Nucleus accumbens (tissue), 56 donors: ENCODE results near the gene SMG7.

ENCODE experiments used
- DNase-seq, 56 donors: peaks; one replicate each; lab custom pipeline; 2025; lab: John Stamatoyannopoulos, UW

Gene SMG7

DNA sequence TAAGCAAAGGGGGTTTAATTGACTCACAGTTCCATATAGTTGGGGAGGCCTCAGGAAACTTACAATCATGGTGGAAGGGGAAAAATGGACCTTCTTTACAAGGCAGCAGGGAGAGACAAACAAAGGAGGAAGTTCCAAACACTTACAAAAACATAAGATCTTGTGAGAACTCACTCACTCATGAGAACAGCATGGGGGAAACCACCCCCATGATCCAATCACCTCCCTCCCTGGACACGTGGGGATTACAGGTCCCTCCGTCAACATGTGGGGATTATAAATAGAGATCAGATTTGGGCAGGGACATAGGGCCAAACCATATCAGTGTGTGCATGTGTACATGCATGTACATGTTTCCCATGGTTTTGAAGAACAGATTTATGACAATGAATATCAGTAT, 5.5 kb upstream of the SMG7 start:
- DNase-seq = no peak

DNA sequence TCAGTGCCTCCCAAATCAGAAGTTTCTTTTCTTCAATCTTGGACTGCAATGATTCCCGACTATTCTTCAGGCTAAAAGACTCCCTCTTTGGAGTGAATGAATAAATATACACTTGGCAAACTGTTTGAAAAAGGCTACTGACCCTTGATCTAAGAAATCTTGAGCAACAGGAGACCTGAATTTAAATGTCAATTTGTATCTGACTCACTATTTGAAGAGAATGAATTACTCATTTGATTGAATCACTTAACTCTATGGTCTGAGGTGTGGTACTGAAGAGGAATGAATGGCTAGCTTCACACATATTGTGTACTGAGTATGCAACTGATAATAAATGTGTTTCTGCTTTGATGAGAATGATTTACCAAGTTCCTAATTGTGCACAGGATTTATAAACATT, 4.6 kb upstream of the SMG7 start:
- no peak for DNase-seq

DNA sequence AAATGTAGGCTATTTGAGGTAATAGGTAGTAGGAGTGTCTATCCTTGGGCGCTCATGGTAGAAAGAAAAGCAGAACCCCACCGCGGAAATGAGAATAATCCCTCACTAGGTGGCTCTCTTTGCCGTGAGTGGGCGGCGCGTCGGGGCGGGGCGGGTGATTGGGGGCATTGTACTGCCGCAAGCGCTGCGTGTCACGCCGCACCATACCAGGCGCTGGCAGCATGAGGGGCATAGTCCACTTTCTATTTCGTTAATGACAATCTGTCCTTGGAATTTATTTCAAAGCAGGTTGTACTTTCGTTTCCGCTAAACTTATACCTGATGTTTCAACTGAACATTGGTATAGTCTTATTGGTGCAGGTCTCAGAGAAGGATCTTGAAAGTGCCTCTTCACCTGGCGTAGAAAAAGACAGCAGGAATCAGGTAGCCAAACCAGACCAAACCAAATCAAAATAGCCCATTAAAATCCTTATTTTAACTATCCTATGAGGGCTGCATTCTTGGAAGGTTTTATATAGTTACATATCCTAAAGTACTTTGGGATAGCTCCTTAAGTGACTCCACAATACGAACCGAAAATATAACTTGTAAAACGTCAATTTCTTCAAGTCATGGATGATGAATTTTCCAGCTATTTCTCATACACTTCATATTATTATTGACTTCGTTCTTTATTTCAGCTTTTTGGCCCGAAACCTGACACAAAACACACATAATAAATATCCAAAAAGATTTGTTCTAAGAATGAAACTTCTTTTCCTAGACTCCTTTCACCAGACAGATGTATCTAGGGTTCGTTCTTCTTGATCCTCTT, 1.9 kb upstream of the SMG7 start:
- DNase-seq = peak in 55 of 56 donors; percentile 10 to 89 (median 70)

DNA sequence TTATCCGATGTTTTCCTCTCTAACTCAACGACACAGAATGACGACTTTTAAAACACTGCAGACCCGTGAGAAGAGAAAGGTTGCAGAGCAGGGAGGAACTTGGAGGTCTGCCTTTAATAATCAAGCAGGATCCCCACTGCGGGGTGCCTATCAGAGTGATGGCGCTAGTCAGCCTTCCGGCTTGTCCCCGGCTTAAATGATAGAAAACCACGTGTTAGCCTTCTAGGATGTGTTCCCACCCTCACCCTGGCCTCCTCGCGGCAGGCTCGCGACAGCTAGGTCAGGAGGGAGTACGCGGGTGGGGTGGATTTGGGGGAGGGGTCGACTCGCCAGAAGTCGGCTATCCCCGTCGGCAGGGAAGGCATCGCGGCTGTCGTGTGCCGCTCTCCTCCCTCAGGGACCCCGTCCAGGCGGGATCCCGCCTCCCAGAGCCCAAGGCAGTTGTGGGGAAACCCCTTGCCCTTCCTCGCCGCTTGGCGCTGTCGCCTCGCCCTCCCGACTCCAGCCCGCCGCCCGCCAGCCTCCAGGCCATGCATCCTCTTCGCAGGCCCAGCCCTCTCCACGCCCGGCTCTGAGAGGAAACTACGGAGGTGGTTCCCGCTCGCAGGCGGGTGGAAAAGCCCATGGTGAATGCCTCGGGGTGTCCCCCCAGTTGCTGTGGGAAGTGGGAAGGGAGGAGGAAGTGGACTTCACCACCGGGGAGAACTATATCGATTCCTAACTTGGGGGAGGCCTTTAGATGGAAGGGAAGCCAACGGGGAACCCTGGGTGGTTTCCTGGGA, 1.1 kb upstream of the SMG7 start:
- DNase-seq = peak in 54 of 56 donors; percentile 33 to 94 (median 82)

DNA sequence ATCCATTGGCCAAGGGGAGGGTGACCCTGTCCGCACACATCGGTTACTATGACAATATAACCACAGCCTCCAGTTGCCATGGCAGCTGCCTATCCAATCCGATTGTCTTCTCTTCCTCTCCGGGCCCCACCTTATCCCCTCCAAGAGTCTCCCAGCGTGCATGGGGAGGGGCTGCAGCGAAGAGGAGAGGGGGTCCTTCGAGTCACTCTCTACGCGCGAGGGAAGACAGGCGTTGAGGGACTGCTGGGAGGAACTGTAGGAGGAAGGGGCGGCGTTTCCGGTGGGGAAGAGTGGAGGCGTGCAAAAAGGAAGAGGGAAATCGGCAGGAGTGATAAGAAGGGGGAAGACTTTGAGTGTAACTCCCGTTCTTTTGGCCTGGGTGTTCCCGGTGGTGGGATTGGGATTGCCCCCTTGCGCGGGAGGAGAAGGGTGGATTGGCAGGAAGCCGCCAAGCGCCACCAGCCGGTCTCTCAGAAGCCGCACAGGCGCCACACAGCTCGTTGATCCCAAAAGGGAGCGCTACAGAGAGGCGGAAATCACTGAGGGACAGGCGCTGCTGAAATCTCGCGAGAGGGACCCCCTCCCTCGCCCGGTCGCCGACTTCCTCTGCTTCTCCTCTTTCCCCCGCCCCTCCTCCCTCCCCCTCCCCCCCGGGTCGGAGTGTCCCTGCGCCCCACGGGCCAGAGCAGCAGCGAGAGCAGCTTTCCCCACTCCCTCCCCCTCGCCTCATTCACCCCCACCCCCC, 384 bp upstream of the SMG7 start:
- peak; percentile 88 to 100 (median 98) for DNase-seq

DNA sequence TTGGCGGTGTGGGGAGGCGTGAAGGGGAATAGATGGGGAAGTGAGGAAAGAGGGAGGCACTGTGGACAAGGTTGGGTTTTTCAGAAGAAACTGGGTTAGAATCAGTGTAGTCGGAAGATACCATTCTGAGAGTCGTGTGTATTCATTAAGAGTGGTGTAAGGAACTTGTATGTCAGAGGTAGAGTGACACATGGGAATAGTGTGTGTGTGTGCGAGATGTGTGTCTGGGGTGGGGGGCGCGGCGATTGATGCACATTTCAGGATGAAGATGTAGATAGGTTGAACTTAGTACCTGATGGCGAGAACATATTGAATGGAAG, 878 bp downstream of the SMG7 start:
- peak in 1 of 56 donors; percentile 35 for DNase-seq

DNA sequence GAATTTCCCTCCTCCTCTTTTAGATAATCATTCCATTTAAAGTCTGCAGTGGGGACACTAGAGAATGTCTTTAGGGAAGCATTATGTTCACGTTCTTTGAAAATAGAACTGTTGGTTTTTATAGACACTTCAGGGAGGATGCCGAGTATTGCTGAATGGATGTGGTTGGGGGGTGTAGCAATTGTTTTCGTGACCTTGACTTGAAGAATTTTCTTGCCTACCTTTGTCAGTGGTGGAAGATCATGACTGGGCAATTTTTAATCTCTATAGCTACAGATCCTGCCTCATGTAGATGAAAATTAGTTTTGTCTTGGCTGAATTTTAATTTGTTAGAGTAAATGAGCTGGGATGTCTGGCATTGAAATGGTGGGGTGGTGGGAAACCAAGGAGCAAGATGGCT, 3.8 kb downstream of the SMG7 start:
- no peak for DNase-seq

DNA sequence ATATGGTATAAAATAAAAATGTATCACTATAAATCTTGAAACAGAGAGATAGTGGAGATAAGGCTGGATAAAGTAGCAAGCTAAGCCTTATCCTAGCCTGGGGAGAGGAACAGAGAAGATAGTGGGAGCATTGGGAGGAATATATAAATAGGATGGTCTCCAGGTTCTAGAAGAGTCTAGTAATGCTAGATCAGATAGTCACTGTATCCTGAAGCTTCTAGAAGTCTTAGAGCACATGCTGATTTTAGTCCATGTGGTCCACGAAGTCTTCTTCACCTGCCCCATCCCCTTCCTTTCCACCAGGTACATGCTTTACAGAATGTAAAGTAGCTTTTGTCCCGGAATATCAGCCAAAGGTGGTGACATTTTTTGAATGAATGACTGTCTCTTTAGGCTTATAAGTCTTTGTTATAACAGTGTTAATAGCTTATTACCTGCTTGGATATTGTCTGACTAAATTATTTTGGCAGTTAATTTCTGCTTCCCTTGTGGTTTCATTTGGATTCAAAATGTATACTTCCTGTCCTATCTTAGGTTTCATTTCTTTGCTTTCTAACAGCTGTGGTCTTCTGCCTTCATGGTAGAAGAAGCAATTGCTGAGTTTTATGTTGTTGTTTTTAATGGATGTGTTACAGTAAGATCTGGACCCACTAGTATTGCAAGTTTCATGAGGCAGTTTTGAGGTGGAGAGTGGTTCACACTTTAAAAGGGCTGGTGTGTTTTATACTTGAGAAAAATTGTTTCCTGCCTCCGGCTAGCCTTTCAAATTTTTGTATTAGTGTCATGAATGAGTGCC, 5.9 kb downstream of the SMG7 start:
- DNase-seq = no peak

DNA sequence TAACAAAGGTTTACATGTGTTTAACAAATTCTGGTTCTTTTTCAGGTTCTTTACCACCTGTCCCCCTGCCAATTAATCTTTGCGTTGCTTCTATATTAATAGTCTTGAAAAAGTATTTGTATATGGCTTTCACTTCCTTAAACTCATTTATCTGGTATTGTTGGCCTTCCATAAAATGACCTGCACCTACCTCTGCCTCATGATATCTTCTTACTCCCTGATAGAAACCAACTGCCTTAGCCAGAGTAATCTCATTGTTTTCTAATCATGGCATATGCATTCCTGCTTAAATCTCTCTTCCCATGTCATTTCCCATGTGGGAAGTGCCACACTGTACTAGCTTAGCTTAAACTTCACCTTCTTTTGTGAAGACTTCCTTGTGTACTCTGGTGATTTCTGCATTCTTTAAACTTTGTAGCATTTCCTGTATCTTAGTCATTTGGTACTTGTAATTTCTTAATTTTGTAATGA, 8.7 kb downstream of the SMG7 start:
- DNase-seq = no peak

DNA sequence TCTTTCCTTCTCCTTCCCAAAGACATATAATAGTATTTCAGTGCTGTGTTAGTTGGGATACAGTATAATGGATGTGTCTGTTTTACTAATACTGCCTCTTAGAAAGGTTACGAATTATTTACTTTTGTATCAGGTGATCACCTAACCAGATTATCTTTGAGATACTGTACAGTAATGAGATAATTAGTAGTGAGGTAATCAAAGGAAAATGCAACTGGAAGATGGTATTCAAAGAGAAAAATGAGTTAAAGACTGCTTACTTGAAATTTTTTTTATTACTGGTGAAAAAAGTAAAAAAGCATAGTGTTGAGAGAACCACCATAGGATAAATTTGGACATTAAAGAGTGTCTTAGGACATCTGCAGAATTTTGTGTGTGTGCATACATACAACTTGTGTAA, 10.9 kb downstream of the SMG7 start:
- DNase-seq = no peak

DNA sequence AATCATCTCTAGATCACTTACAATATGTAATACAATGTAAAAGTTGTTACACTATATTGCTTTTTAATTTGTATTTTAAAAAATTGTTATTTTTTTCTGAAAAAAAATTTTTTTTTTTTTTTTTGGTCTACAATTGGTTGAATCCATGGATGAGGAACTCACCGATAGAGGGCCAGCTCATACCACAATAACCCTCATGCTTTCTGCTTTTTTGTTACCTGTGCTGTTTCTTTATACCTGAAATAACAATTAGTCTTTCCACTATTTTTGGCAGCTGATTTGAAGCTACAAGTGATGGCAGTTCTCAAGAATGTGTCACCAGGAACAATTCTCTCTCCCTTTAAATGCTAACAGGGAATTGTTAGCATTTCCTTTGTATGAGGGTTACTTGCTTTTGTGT, 12.0 kb downstream of the SMG7 start:
- DNase-seq = peak in 1 of 56 donors; percentile 6

DNA sequence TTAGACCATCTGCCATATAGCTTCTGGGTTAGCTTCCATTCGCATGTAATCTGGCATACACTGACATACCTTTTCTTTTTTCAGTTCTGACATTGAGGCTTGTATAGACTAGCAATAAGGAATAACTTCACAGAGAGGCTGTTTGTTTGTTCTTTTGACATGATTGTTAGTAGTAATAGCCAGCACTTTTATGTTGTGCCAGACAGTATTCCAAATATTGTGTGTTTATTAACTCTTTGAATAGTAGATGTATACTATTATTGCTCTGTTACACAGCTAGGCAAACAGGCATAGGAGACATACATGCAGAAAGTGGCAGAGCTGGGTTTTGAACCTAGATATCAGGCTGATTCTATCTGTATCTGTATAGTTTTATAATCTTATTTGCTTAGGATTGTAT, 12.6 kb downstream of the SMG7 start:
- DNase-seq = no peak

DNA sequence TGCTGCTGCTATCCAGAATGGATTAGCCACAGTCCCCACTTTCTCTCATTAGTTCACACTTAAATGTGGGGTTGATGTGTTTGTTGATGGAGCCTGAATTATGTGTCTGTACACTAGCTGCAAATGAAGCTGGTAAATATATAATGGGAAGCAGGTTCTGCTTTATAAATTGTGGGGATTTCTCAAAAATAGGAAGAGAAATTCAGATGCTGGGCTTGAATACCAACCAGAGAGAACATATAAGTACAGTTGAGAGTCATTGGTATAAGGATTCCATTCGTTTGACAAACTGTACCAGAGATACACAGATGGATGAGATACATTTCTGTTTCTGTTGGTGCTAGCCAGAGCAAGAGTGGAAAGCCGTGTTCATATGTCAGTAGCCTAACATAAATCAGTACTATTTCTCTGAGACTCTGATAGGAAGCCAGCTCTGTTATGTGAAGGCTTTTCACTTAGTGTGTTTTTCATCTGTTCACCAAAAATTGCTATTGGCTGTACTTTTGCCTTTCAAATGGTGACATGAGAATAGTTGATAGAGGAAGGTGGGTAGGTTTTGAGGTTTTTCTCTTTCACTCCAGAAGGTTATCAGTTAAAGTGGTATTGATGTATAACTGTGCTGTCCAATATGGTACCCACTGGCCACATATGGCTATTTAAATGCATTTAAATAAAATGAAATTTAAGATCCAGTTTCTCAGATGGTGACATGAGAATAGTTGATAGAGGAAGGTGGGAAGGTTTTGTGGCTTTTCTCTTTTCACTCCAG, 15.6 kb downstream of the SMG7 start:
- DNase-seq = no peak

DNA sequence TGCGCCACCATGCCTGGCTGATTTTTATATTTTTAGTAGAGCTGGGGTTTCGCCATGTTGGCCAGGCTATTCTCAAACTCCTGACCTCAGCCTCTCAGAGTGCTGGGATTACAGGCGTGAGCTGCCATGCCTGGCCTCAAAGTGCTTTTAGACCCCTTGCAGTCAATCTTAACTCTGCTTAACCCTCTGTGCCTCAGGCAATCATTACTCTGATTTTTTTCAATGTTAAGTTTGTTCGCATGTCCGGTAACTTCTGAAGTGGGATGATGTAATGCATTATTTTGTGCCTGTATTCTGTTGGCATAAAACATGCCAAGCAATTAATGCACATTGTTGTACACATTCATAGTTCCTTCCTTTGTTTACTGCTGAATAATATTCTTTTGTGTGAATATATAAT, 18.6 kb downstream of the SMG7 start:
- no peak for DNase-seq

DNA sequence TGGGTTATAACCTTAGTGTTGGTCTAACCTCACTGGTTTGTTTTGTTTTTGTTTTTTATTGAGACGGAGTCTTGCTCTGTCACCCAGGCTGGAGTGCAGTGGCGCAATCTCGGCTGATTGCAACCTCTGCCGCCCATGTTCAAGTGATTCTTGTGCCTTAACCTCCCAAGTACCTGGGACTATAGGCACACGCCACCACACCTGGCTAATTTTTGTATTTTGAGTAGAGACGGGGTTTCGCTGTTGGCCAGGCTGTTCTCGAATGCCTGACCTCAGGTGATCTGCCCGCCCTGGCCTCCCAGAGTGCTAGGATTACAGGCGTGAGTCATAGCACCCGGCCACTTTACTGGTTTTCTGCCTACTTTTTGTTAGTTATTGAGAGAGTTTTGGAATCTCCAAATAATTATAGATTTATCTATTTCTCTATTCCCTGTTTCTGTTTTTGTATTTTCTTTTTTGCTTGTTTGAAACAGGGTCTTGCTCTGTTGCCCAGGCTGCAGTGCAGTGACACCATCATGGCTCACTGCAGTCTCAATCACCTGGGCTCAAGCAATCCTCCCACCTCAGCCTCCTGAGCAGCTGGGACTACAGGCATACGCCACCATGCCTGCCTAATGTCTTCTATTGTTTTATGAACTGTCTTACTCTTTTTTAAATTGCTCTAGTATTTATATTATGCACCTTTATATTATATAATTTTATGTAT, 21.4 kb downstream of the SMG7 start:
- DNase-seq = no peak

DNA sequence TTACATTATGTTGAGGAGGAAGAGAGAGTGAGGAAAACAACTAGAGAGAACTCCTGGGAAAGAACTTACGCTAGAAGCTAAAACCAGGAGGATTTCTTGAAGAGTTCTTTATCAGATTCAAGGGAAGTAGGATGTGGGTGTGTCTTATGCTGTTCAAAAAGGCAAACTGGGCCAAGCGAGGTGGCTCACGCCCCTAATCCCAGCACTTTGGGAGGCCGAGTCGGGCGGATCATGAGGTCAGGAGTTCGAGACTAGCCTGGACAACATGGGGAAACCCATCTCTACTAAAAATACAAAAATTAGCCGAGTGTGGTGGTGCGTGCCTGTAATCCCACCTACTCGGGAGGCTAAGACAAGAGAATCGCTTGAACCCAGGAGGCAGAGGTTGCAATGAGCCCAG, 23.1 kb downstream of the SMG7 start:
- no peak for DNase-seq

DNA sequence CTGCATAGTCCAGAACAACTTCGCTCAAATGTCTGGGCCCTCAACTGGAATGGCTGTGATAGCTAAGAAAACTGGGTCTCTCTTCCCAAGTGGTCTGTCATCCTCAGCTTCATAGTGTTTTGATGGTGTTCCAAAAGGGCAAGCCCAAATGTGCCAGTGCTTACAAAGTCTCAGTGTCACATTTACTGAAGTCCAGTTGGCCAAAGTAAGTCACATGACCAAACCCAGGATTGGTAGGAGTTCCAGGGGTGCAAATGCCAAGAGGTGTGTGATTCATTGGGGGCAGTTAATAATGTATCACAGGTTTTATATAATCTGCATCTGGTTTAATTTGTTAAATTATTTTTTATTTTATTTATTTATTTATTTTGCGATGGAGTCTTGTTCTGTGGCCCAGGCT, 24.9 kb downstream of the SMG7 start:
- DNase-seq = no peak

DNA sequence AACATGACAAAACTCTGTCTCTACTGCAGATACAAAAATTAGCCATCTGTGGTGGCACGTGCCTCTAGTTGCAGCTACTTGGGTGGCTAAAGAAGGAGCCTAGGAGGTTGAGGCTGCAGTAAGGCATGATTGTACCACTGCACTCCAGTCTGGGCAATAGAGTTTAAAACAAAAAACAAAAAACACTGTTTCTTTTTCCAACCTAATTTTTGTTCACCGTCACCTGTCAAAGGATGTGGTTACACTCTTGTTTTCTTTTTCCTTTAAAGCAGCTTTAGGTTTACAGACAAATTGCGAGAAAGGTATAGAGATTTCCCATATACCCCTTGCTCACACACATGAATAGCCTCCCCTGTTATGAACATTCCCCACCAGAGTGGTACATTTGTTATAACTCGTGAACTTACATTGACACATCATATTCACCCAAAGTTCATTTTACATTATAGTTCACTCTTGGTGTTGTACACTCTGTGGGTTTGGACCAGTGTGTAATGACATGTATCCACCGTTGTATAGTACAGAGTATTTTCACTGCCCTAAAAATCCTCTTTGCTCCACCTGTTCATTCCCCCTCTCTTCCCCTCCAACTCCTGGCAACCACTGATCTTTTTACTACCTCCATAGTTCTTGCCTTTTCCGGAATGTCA, 26.2 kb downstream of the SMG7 start:
- DNase-seq = no peak
